ENCODE results near the gene HSPB1.

The HSPB1 gene

GRCh38 chr7:76302347-76303201 is at the start of gene HSPB1:
TSS of gene HSPB1 (plus strand) at chr7:76302673. CDS start at chr7:76302713, 40 bp downstream.
- Mint-ChIP-seq H3K36me3 (ENCODE audit: low read depth) (no peaks in the 10 kb centered on the region), H3K9me3 (peaks cover 3% of the 10 kb centered on the region), H3K27me3 (ENCODE audit: low read depth, poor library complexity) (peaks cover 17% of the 10 kb centered on the region), H3K27ac (peak within 1 kb of the TSS; percentile 83), H3K4me1 (peaks cover 44% of the 10 kb centered on the region), H3K4me3 (peak within 1 kb of the TSS; percentile 85)
- TF ChIP-seq CTCF (IDR thresholded peaks at IDR 0.05) = no peak
- DNase-seq = peak; percentile 74

- no peak for TF ChIP-seq CTCF (IDR thresholded peaks at IDR 0.05)
- Mint-ChIP-seq H3K4me3 (no peak overlapping the region), H3K4me1 (peaks cover 20% of the 10 kb centered on the region), H3K36me3 (ENCODE audit: low read depth) (no peaks in the 10 kb centered on the region), H3K9me3 (no peaks in the 10 kb centered on the region), H3K27ac (no peak overlapping the region), H3K27me3 (ENCODE audit: low read depth, poor library complexity) (peaks cover 17% of the 10 kb centered on the region)
- no peak for DNase-seq
Measured at GRCh38 chr7:76254781-76255180, 47.7 kb upstream of the HSPB1 start.

- no peak for TF ChIP-seq CTCF (IDR thresholded peaks at IDR 0.05)
- Mint-ChIP-seq H3K9me3 (no peaks in the 10 kb centered on the region), H3K36me3 (ENCODE audit: low read depth) (no peaks in the 10 kb centered on the region), H3K4me3 (peak overlapping the region; percentile 77), H3K4me1 (peaks cover 18% of the 10 kb centered on the region), H3K27me3 (ENCODE audit: low read depth, poor library complexity) (peaks cover 23% of the 10 kb centered on the region), H3K27ac (no peak overlapping the region)
- peak; percentile 53 for DNase-seq
Measured at GRCh38 chr7:76257973-76258372, 44.5 kb upstream of the HSPB1 start.

GRCh38 chr7:76259124-76260093 is 43.1 kb upstream of the HSPB1 start:
- Mint-ChIP-seq H3K27me3 (ENCODE audit: low read depth, poor library complexity) (peaks cover 22% of the 10 kb centered on the region), H3K27ac (no peak overlapping the region), H3K36me3 (ENCODE audit: low read depth) (no peaks in the 10 kb centered on the region), H3K4me1 (peaks cover 18% of the 10 kb centered on the region), H3K4me3 (peak overlapping the region; percentile 77), H3K9me3 (no peaks in the 10 kb centered on the region)
- DNase-seq = peak; percentile 69
- no peak for TF ChIP-seq CTCF (IDR thresholded peaks at IDR 0.05)

GRCh38 chr7:76260171-76260703 is 42.2 kb upstream of the HSPB1 start:
- Mint-ChIP-seq H3K36me3 (ENCODE audit: low read depth) (no peaks in the 10 kb centered on the region), H3K4me3 (peak overlapping the region; percentile 77), H3K27ac (no peak overlapping the region), H3K9me3 (no peaks in the 10 kb centered on the region), H3K27me3 (ENCODE audit: low read depth, poor library complexity) (peaks cover 21% of the 10 kb centered on the region), H3K4me1 (peaks cover 14% of the 10 kb centered on the region)
- no peak for TF ChIP-seq CTCF (IDR thresholded peaks at IDR 0.05)
- DNase-seq = peak; percentile 95

All from nephron progenitor cell (in vitro differentiated cells).